ENCODE measurements around the gene FAM193A. TPM values are rescaled to one million over a fixed set of nuclear protein-coding genes. Genes with fewer than 3 reads are reported as not detected.

The FAM193A gene
- polyA plus RNA-seq, 1 experiment: 5.9 TPM

DNA sequence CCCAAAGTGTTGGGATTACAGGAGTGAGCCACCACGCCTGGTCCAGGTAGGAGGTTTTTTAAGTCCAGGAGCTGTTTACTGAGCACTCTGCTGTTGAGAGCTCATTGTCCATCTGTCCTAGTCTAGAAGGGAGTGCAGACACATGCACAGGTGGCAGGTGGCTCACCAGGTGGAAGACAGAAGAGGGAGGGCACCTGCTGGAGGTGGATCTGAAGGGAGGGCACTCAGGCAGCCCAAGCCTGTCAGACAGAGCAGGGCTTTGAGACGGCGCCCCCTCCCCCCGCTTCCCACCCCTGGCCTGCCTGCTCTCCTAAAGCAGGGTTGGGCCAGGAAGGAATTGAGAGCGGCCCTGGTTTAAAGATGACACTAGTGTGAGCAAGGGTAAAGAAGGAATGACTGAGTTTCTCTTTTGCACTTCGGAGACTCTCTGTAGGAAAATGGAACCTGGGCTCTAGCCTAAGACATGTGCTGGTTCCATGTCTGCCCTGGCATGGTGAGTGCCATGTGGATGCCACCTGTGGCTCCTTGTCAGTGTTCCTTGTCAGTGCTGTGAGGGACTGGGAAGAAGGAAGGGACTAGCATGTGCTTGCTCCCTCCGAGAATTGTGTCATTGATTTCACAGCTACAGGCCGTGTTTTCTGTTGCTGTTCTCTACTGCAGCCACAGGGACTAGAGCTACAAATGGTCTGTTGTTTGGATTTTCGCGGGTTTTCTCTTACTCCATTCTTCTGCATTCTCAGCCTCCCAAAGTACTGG is 111.1 kb downstream of the FAM193A start:
- no peak for DNase-seq (ENCODE audit: low read depth)
- peaks cover 28% of the 10 kb centered on the region for H3K36me3 ChIP-seq (ENCODE audit: control insufficient read depth, insufficient read depth, low read length)
- ChIA-PET CTCF (interaction anchor here (1.1 to 1.3 kb wide), 2 partner anchors 9 to 26 kb away, joined by 3 read pairs; no protein-coding TSS in a partner anchor), POLR2A (no interaction called here)
- H3K27me3 ChIP-seq (ENCODE audit: control insufficient read depth, insufficient read depth, low read length): no peaks in the 10 kb centered on the region
- TF ChIP-seq, protein P1, sequence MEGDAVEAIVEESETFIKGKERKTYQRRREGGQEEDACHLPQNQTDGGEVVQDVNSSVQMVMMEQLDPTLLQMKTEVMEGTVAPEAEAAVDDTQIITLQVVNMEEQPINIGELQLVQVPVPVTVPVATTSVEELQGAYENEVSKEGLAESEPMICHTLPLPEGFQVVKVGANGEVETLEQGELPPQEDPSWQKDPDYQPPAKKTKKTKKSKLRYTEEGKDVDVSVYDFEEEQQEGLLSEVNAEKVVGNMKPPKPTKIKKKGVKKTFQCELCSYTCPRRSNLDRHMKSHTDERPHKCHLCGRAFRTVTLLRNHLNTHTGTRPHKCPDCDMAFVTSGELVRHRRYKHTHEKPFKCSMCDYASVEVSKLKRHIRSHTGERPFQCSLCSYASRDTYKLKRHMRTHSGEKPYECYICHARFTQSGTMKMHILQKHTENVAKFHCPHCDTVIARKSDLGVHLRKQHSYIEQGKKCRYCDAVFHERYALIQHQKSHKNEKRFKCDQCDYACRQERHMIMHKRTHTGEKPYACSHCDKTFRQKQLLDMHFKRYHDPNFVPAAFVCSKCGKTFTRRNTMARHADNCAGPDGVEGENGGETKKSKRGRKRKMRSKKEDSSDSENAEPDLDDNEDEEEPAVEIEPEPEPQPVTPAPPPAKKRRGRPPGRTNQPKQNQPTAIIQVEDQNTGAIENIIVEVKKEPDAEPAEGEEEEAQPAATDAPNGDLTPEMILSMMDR (IDR thresholded peaks at IDR 0.05; ENCODE audit: insufficient read depth, low read depth, low read length): no peak
- no peak overlapping the region for H3K4me3 ChIP-seq (ENCODE audit: low read depth, low read length)

DNA sequence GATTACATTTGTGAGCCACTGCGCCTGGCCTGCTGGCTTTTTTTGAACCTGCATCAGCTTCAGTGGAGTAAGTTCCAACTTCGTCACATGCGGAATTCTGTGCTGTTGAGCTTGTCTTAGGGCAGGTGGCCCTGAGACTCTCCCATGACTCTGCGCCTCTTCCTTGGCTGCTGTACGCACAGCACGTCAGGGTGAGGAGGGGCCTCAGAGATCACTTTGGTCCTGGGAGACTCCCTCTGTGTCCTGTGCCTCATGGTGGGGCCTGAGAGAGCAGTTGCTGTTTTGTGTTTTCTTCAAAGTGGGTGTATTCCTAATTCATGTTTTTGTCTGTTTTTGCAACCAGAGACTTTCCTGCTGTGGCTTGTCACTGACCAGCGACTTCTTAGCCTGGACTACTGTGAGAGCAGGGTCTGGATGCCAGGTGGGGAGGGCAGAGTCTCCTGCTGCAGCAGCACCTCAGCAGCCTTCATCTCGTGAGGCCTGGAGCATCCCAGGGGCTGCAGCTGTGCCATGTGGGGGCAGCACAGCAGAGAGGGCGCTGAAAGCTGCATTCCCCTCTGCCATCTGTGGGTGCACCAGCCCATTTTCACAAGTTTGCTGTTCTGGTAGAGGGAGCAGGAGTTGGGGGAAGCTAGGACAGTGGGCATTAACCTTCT is 111.8 kb downstream of the FAM193A start:
- Histone ChIP-seq H3K36me3 (ENCODE audit: control insufficient read depth, insufficient read depth, low read length) (peaks cover 26% of the 10 kb centered on the region), H3K27me3 (ENCODE audit: control insufficient read depth, insufficient read depth, low read length) (no peaks in the 10 kb centered on the region), H3K4me3 (ENCODE audit: low read depth, low read length) (no peak overlapping the region)
- ChIA-PET POLR2A (no interaction called here), CTCF (interaction anchor here (1.1 to 1.3 kb wide), 2 partner anchors 10 to 25 kb away, joined by 3 read pairs; no protein-coding TSS in a partner anchor)
- TF ChIP-seq, protein P1 (IDR thresholded peaks at IDR 0.05; ENCODE audit: insufficient read depth, low read depth, low read length): no peak
- DNase-seq (ENCODE audit: low read depth): no peak

DNA sequence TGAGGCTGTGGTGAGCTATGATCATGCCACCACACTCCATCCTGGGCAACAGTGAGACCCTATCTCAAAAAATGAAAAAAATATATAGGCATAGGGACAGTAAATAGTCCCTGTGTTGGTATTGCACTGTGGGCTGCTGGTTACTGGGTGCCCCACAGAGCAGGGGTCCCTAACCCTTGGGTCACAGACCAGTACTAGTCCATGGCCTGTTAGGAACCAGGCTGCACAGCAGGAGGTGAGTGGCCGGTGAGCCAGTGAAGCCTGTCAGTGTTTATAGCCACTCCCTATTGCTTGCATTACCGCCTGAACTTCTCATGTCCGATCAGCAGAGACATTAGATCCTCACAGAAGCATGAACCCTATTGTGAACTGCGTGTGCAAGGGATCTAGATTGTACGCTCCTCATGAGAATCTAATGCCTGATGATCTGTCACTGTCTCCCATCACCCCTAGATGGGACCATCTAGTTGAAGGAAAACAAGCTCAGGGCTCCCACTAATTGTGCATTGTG is 113.2 kb downstream of the FAM193A start:
- Histone ChIP-seq H3K4me3 (ENCODE audit: low read depth, low read length) (no peak overlapping the region), H3K36me3 (ENCODE audit: control insufficient read depth, insufficient read depth, low read length) (peaks cover 24% of the 10 kb centered on the region), H3K27me3 (ENCODE audit: control insufficient read depth, insufficient read depth, low read length) (no peaks in the 10 kb centered on the region)
- CTCF ChIA-PET: interaction anchor here (1.2 kb wide), 1 partner anchor 10 kb away, joined by 3 read pairs; no protein-coding TSS in a partner anchor
- POLR2A ChIA-PET: no interaction called here
- no peak for DNase-seq (ENCODE audit: low read depth)
- TF ChIP-seq, protein P1 (IDR thresholded peaks at IDR 0.05; ENCODE audit: insufficient read depth, low read depth, low read length): no peak

DNA sequence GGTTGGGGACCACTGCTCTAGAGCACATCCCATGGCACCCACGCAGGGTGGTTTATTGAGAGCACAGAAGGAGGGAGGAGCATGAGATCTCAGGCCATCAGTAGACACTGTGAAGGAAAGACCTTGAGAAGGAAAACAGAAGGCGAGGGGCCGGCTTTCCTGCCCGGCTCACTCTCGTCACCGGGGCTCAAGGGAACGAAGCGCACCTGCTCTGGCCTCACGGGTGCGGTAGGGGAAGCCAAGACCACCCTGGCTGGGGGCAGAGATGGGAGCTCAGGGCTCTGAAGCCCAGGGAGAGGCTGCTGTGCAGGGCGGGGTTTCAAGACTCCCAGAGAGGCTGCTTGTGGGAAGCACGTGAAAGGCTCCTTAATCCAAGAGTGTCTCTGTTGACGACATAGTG is 113.8 kb downstream of the FAM193A start:
- Histone ChIP-seq H3K27me3 (ENCODE audit: control insufficient read depth, insufficient read depth, low read length) (no peaks in the 10 kb centered on the region), H3K36me3 (ENCODE audit: control insufficient read depth, insufficient read depth, low read length) (peaks cover 24% of the 10 kb centered on the region), H3K4me3 (ENCODE audit: low read depth, low read length) (no peak overlapping the region)
- ChIA-PET CTCF (interaction anchor here (1.2 kb wide), 1 partner anchor 9 kb away, joined by 3 read pairs; no protein-coding TSS in a partner anchor), POLR2A (no interaction called here)
- TF ChIP-seq, protein P1 (IDR thresholded peaks at IDR 0.05; ENCODE audit: insufficient read depth, low read depth, low read length): no peak
- no peak for DNase-seq (ENCODE audit: low read depth)

DNA sequence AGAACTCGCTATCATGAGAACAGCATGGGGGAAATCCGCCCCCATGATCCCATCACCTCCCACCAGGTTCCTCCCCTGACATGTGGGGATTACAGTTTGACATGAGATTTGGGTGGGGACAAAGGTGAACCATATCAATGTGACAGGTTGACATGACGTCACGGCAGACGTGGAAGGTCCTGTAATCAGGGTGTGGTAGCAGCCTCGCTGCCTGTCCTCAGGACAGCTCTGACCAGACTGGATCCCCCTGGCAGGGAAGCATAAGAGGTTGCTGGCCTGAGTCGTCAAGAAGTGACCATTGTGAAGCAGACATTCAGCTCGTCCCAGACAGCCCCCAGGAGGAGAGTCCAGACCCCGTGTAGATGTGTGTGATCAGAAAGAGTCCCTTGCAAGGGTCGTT is 115.1 kb downstream of the FAM193A start:
- ChIA-PET CTCF (no interaction called here), POLR2A (no interaction called here)
- no peaks in the 10 kb centered on the region for H3K27me3 ChIP-seq (ENCODE audit: control insufficient read depth, insufficient read depth, low read length)
- peaks cover 22% of the 10 kb centered on the region for H3K36me3 ChIP-seq (ENCODE audit: control insufficient read depth, insufficient read depth, low read length)
- no peak overlapping the region for H3K4me3 ChIP-seq (ENCODE audit: low read depth, low read length)
- TF ChIP-seq, protein P1 (IDR thresholded peaks at IDR 0.05; ENCODE audit: insufficient read depth, low read depth, low read length): no peak
- DNase-seq (ENCODE audit: low read depth): no peak
